Peyer's patch (tissue), 4 donors: ENCODE results near the gene FGGY.

Experiments
- CTCF ChIP-seq, 6 experiments: fragments of 450-650 bp in 4 of 6; fragments of 200-600 bp in 2 of 6; sonication (generic) in 1 of 6; IDR thresholded peaks; one replicate each; pipeline ENCODE4 v1.5.1; 2017 to 2019; ENCODE audit warnings: antibody characterized with exemption in 6 of 6, mild to moderate bottlenecking in 3 of 6, moderate library complexity in 1 of 6
- POLR2A ChIP-seq, 2 donors: fragments of 450-650 bp; IDR thresholded peaks; one replicate each; pipeline ENCODE4 v1.5.1; 2017; ENCODE audit warnings: antibody characterized with exemption in 2 of 2, mild to moderate bottlenecking in 2 of 2, moderate library complexity in 2 of 2

- TF ChIP-seq POLR2A (IDR thresholded peaks at IDR 0.05), result no peak
- no peak for TF ChIP-seq CTCF (IDR thresholded peaks at IDR 0.05)
These were observed 20.9 kb downstream of the FGGY start for GRCh38 chr1:59317780-59318179.
